GM19467 (cell line): ENCODE measurements around the gene EPHB1.
"Not testable (repeated sequence)": the region's sequence is repeated elsewhere in the genome, so short reads cannot be mapped to it uniquely, and the experiment has no call there.

ENCODE experiments used
- ATAC-seq: cut with Tn5 transposase; IDR thresholded peaks from one replicate; pipeline ENCODE4 v1.9.1; 2021; ENCODE audit warnings: mild to moderate bottlenecking, moderate library complexity; ENCODE audit not compliant: unreplicated experiment

The EPHB1 gene

GRCh38 chr3:134776518-134776917 is 18.5 kb upstream of the EPHB1 start:
- no peak for ATAC-seq

DNA sequence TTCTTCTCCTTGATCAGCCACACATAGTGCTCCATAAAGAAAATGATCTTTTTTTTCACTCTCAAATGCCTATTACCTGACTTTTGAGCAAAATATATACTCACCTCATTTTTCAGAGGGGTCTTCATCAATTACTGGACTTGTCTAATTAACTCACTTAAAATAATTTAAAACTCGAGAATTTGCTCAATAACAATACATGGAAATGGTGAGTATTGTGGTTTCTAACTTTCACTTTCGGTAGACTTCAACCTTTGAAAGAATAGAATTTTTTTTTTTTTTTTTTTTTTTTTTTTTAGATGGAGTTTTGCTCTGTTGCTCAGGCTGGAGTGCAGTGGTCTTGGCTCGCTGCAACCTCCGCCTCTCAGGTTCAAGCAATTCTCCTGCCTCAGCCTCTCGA is 17.7 kb upstream of the EPHB1 start:
- no peak for ATAC-seq

- ATAC-seq: not testable (repeated sequence)
These were observed 6.8 kb upstream of the EPHB1 start for GRCh38 chr3:134788283-134788682.

DNA sequence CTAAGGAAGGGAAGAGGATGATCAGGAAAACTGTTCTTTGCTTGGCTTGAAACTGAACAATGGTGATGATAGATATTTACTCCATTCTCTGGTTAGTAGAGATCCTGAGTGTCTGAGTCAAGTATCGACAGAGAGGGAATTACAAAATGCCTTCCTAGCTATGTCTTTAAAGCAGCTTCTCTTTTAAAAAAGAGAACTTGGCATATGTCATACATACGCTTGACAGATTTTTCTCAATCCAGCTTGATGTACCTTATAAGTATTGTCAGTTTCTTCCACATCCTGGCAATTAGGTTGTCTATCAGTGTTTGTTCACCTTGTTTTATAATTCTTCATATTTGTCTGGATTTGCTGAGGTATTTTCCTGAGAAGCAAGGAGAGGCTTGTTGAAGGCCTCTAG is 5.0 kb upstream of the EPHB1 start:
- ATAC-seq: no peak

DNA sequence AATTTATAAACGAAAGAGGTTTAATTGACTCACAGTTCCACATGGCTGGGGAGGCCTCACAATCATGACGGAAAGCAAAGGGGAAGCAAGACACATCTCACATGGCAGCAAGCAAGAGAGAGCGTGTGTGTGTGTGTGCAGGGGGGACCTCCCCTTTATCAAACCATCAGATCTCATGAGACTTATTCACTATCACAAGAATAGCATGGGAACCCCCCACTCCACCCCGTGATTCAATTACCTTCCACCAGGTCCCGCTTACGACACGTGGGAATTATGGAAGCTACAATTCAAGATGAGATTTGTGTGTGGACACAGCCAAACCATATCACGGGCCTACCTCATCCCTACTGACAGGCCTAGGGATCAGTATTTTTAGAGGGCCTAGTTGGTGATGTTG is 3.1 kb upstream of the EPHB1 start:
- no peak for ATAC-seq

DNA sequence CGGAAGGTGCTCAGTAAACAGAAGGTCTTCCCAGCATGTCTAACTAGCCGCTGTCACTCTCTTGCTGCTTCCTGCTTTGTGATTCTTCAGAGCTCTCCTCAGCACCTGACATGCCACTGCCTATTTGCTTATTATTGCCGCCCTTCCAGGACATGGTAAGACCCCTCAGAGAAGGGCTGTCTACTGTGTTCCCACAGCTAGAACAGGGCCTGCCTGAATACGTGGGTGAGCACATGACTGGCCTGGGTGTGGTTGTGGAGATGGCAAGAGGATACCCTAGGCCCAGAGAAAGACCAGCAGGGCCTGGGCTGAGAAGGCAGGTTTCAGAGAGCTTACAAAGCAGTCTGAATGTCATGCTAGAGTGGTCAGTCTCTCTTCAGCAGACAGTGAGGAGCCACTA is 2.4 kb upstream of the EPHB1 start:
- no peak for ATAC-seq

DNA sequence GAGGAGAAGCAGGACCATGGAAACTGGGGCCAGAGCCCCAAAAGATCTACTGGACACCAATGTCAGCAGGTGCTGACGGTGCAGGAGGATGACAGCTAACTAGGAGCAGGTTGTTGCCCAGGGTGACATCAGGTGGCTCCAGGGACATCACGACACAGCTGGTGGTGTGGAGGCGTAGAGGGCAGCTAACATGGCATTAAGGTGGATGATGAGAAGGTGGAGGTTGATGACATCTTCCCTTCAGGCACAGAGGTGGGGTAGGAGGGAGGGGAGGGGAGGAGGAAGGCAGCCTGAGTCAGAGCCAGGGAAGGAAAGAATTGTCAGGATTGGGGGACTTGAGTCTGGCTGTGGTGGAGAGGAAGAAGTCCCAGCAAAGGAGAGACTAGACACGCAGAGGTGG is 1.5 kb upstream of the EPHB1 start:
- no peak for ATAC-seq

DNA sequence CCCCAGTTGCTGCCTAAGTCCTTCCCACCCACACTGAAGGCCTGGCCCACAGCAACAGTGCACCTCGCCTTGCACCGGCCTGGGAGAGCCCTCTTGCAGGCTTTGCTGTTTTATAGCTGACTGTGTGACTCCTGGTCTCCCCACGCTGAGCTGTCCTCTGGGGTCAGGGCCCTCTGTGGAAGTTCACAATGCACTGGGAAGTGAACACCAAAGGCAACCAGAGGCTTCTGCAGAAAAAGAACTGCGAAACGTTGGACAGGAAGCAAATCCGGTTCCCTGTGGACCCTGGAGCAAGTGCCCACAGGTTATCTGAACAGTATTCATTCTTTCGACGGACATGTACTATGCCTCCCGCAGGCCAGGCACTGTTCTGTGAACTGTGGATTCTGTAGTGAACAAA is 737 bp upstream of the EPHB1 start:
- ATAC-seq: no peak

DNA sequence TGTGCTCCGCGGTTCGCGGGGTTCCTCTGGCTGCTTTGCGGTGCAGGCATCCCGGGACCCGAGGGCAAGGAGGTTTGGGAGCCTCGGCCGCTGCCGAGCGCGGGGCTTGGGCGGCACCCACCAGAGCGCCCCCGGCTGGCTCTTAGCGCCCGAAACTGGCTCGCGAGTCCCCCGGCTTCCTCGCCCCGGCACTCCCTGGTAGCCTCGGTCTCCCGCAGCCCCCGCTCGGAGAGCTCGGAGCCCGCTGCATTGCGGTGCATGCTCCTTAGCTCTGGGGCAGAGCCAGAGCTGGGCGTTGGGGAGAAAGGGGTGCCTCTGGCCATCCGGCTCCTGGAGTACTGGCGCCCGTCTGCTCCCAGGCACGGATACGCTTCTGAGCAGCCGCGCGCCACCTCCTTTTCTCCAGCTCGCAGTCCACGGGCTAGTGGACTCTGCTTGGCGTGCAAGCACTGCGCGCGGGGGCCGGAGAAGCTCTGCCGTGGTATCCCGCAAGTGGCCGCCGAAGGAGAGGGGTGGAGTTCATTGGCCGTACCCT is 753 bp downstream of the EPHB1 start:
- peak; percentile 1 for ATAC-seq

GRCh38 chr3:134796281-134797056 is 1.4 kb downstream of the EPHB1 start:
- no peak for ATAC-seq

DNA sequence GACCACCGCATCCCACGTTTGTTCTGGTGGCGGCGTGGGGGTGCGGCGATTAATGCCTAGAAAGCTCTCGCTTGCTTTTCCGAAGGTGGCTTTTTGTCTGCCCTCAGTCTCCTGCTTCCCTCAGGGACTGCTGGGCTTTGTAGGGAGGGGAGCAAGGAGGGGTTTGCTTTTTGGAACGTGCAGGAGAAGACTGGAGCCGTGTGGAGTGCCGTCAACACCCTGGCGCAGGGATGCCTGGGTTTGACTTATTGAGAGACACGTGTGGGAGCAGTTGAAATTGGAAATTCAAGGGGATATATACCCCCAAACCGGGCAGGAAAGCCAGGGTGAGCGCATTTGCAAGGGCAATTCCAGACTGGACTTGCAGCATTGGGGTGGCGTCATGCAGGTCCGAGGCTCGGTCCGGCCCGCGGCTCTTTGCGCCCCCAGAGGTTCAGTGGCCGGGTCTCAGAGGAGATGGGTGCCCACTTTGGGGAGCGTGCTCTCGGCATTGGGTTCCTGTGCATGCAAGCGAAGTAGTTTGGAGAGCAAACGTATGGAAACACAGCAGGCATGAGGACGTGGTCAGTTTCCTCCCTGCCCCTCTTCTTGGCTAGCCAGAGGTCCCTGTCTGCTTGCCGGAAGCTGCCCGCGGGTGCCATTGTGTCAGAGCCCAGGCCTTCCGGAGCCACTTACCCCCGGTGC is 2.1 kb downstream of the EPHB1 start:
- no peak for ATAC-seq

DNA sequence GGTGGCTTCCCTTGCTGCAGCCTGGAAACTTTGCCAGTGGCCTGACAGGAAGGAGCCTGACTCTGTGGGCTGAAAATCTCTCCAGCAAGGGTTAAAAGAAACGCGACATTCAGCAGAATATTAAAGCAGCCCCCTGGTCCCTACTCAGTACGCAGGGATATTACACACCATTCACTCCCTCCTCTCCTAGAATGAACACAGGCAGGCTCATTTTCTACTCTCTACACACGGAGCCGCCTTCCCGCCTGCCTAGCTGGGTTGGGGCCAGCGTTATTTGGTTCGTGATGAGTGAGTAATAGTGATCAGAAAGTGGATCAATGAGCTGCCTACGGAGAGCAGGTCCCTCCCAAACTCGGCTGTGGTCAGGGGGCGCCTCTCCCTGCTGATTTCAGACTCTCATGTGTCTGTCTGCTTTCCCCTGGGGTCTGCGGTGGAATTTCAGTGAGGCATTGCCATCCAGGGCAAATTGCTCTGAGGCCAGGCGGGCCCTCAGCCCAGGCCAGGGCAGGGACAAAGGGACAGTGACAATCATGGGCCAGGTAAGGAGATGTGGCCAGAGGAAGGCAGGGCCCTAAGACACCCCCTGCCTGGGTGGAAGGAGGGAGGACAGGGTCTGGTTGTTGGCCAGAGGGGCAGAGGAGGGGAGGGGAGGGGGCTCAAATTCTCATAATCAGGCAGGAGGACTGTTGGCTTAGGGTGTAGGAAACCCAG is 2.8 kb downstream of the EPHB1 start:
- no peak for ATAC-seq

- ATAC-seq: no peak
These were observed 3.7 kb downstream of the EPHB1 start for GRCh38 chr3:134798681-134799311.

GRCh38 chr3:134799393-134799792 is 4.3 kb downstream of the EPHB1 start:
- no peak for ATAC-seq

- ATAC-seq: no peak
These were observed 6.3 kb downstream of the EPHB1 start for GRCh38 chr3:134801204-134801958.

GRCh38 chr3:134802428-134803050 is 7.5 kb downstream of the EPHB1 start:
- ATAC-seq: no peak

DNA sequence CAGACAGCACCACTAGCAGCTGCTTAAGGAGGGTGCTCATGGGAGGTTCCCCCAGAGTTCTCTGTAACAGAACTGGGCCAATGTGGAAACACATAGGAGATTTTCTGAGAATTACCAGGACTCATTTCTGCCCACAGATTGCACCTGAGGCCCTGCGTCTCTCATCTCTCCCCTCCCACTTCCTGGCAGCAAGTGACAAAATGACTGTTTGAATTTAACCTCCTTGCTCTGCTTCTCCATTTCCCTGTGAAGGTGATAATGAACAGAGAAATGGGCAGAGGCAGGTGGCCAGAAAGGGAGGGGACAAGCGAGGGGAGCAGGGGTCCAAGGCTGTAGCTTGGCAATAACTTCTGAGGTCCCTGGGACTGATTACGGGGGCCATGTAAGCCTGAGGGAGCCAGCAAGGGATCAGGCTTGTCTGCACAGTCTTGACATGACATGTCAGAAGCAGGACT is 8.0 kb downstream of the EPHB1 start:
- peak; percentile 48 for ATAC-seq

DNA sequence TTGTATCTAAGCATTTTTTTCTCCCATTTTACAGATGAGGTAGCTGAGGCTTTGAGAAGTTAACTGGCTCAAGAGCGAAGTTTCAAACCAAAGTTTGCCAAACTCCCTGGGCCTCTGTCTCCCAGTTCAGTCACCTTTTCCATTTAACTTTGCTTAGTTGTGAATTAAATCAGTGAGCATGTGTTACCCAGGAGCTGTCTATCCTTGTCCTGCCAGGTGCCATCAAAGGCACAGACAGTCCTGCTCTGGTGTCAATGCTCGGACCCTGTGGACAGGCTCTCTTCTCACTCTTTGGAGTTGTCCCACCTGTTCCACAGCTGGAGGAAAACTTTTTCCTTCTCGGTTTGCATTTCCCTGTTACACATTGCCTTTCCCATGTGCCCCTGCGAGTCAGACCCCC is 8.6 kb downstream of the EPHB1 start:
- ATAC-seq: no peak

DNA sequence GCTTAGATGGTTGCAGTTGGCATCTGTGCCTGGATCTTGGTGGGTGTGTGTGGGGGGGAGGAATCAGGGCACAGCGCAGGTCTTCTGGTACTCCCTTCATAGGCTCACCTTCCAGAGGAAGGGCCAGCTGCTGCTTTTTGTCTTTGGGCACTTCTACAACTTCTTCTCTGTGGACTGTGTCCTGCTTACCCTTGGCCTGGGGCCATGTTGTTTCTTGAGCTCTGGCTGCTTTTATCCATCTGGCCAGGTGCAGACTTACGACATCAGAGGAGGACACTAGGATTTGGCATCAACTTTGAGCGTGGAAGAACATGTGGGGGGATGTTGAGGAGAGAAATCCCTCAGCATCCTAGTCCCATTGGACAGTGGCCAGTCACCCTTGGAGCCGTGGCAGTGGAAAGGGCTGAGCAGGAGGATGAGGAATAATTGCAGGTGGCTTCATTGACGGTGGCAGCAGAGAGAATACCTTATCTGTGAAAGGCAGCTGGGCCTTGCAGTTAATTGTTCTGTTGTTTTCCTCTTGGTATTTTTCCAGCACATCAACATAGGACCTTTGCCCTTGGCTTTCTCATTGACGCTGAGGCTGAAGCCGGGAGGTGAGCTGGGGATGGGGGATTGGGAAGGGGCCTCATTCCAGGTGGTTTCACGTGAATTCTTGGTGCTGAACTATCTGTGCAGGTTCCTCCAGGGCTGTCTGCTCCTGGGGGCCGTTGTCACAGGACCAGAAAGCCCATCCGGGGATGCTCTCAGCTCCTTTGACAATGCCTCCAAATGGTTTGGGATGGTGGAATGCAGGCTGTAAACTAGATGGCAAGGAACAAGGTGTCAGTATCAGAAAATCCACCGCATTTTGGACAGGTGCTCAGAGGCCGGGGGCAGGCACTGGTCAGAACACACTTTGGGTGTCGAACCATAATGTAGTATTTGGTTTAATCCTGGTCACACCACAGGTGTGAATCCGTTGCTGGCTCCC is 9.7 kb downstream of the EPHB1 start:
- ATAC-seq: no peak
